ENCODE results near the gene SLC25A40.
A peak's percentile ranks its signal among the peaks of the same experiment; 100 is the strongest.
"Not testable (repeated sequence)": the region's sequence is repeated elsewhere in the genome, so short reads cannot be mapped to it uniquely, and the experiment has no call there.

SLC25A40 gene, protein sequence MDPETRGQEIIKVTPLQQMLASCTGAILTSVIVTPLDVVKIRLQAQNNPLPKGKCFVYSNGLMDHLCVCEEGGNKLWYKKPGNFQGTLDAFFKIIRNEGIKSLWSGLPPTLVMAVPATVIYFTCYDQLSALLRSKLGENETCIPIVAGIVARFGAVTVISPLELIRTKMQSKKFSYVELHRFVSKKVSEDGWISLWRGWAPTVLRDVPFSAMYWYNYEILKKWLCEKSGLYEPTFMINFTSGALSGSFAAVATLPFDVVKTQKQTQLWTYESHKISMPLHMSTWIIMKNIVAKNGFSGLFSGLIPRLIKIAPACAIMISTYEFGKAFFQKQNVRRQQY

GRCh38 chr7:87876040-87876868 is at the start of gene SLC25A40, which contains the start of gene DBF4:
Gene SLC25A40, minus strand, starts transcription at chr7:87876360. Its CDS starts 17,633 bp downstream, at chr7:87858727.
Gene DBF4, plus strand, starts transcription at chr7:87876493. Its CDS starts 240 bp downstream, at chr7:87876733.
- DNase-seq = peak; percentile 97

- DNase-seq = not testable (repeated sequence)
These were observed 46.7 kb upstream of the SLC25A40 start for GRCh38 chr7:87922759-87923395.

DNA sequence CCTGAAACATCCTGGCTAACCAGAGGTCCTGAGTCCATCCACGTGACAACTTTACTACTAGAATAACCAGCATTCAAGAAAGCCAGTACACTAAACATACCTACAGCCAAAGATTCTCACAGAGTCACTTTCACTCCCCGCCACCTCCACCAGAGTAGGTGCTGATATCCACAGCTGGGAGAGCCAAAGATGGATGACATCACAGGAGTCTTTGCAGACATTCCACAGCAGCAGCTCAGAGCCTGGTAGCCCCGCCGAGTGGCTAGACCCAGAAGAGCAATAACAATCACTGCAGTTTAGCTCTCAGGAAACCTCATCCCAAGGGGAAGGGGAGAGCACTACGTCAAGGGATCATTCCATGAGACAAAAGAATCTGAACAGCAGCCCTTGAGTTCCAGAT is 44.4 kb upstream of the SLC25A40 start:
- no peak for DNase-seq

- DNase-seq = no peak
These were observed 43.7 kb upstream of the SLC25A40 start for GRCh38 chr7:87919875-87920274.

- no peak for DNase-seq
These were observed 42.6 kb upstream of the SLC25A40 start for GRCh38 chr7:87918740-87919139.

GRCh38 chr7:87912121-87912520 is 36.0 kb upstream of the SLC25A40 start:
- DNase-seq = no peak

DNA sequence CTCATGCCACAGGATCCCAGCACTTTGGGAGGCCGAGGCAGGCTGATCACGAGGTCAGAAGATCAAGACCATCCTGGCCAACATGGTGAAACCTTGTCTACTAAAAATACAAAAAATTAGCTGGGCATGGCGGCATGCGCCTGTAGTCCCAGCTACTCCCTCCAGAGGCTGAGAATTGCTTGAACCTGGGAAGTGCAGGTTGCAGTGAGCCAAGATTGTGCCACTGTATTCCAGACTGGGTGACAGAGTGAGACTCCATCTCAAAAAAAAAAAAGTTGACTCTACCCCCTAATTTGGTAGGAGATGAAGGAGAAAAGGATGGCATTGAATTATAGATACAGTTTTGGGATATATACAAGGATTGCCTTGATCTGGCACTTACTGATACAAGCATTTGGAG is 32.7 kb upstream of the SLC25A40 start:
- not testable (repeated sequence) for DNase-seq

DNA sequence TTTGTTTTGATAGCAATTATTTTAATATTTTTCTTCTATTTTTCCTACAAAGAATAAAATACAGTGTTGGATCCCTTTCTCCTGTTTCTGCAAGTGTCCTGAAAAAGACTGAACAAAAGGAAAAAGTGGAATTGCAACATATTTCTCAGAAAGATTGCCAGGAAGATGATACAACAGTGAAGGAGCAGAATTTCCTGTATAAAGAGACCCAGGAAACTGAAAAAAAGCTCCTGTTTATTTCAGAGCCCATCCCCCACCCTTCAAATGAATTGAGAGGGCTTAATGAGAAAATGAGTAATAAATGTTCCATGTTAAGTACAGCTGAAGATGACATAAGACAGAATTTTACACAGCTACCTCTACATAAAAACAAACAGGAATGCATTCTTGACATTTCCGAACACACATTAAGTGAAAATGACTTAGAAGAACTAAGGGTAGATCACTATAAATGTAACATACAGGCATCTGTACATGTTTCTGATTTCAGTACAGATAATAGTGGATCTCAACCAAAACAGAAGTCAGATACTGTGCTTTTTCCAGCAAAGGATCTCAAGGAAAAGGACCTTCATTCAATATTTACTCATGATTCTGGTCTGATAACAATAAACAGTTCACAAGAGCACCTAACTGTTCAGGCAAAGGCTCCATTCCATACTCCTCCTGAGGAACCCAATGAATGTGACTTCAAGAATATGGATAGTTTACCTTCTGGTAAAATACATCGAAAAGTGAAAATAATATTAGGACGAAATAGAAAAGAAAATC is 31.2 kb upstream of the SLC25A40 start:
- not testable (repeated sequence) for DNase-seq

DNA sequence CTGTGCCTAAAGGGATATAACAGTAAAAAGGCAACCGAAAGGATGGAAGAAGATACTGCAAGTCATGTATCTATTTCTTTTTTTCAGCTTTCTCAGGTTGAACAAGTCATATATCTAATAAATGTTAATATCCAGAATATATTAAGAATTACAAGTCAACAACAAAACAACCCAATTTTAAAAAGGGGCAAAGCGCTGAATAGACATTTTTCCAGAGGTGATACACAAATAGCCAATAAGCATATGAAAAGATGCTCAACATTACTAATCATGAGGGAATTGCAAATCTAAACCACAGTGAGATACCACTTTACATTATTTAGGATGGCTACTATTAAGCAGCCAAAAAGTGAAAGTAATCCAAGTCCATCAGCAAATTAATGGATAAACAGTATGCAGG is 23.1 kb upstream of the SLC25A40 start:
- DNase-seq = no peak

- DNase-seq = no peak
These were observed 19.2 kb upstream of the SLC25A40 start for GRCh38 chr7:87895363-87895762.

DNA sequence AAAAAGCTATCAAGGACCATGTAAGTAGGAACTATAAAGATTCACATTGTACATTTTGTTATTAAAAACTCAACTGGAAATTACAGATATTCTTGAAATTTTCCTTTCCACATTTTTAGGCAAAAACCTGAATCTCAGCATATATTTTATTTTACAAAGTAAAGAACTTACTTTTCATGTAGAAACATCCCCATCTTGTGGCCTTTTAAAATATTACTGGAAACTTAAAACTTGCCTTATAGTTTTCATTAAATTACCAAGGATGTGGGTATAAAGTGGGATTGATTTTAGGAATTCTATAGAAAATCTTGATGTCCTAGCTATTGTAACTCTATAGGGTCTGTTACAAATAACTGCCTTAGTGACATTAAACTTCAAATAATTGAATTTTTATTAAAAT is 10.7 kb upstream of the SLC25A40 start:
- DNase-seq = no peak

GRCh38 chr7:87885018-87885417 is 8.9 kb upstream of the SLC25A40 start:
- no peak for DNase-seq

- no peak for DNase-seq
These were observed 6.2 kb upstream of the SLC25A40 start for GRCh38 chr7:87882151-87882937.

- DNase-seq = no peak
These were observed 2.1 kb upstream of the SLC25A40 start for GRCh38 chr7:87878208-87878735.

DNA sequence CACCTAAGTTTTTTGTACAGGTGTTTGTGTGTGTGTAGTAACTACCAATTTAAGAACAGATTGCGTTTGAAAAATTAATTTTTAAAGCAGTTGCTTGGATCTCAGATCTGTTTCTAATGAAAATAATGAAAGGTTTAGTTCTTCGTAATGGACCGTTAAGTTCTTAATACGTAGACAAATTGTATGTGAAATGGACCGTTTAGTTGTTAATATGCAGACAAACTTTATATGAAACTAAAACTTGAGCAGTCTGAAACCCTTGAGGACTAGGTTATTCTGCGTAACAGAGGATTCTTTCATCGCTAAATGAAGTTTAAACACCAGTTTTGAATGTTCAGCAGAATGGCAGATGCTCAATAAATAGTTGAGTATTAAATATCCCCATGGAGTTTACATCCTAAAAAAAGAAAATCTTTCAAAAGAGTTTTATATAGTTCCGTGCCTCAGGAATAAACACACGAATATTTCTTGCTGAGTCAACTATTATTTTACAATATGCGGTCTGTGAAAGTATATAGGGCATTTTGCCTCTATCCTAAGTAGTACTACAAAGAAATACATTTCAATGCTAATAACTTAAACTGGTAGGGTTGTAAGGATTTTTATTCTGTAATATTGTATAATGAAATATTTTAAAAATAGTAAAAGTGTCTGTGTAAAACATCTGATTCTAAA is 1.3 kb upstream of the SLC25A40 start:
- DNase-seq = no peak

DNA sequence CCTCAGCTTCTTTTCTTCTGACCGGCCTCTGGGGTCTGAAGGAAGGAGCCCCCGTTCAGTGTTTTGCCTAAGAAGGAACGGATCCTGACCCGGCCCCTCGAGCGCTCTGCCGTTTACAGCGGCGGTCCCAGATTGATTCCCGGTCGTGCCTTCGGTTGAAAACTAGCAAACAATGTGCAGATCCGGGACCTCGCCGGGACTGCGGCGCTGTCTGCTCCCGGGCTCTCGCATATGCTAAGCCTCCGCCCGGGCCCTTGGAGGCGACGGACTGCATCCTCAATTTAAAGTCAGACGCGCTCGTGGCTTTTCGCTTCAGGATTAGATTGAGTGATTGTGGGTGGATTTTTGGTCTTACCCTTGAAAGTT is 692 bp upstream of the SLC25A40 start:
- DNase-seq = peak; percentile 81

- no peak for DNase-seq
These were observed 765 bp downstream of the SLC25A40 start for GRCh38 chr7:87875151-87876039.

DNA sequence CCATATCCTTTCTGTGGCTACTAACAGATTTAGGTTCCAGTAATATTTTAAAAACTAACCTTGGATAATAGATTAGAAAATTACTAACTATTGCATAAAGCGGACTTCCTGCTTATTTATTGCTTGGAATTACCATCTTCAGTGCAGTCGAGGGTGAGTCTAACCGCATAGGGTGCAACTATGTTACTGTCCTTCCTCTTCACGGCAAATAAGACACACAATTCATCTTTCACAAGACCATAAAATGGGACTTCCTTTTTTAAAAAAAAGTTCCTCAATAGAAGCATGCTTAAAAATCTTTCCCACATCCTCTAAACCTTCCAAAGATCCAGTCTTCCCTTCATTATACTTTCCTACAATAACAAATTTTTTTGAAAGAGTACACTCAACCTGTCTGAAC is 2.1 kb downstream of the SLC25A40 start:
- DNase-seq = no peak

GRCh38 chr7:87873328-87873727 is 2.8 kb downstream of the SLC25A40 start:
- not testable (repeated sequence) for DNase-seq

- no peak for DNase-seq
These were observed 3.8 kb downstream of the SLC25A40 start for GRCh38 chr7:87872346-87872745.

Measured in activated effector memory CD4-positive, alpha-beta T cell treated with anti-CD3 and anti-CD28 coated beads, Interleukin-2, amount 50 U/mL, for 16 hours (primary cell).